Kidney (tissue), 14 donors: Measurements from ENCODE around the gene RAD50. TPM values are rescaled to one million over a fixed set of nuclear protein-coding genes. Genes with fewer than 3 reads are reported as not detected.

Experiments
- DNase-seq, 5 donors: peaks; one replicate each; pipeline ENCODE4 v3.0.0-alpha.2; 2013 to 2020
- FAIRE-seq: peaks from 2 replicates; lab custom pipeline; 2012; peaks lifted over from hg19 to GRCh38; lab: Jason Lieb, UNC
- H3K27ac ChIP-seq, 2 donors: one replicate each; pipeline ENCODE4 v1.7.0; 2013; ENCODE audit warnings: low read depth in 2 of 2, low read length in 2 of 2, inconsistent platforms in 1 of 2
- H3K27me3 ChIP-seq: one replicate; pipeline ENCODE4 v1.7.1; 2013; ENCODE audit warnings: low read length, inconsistent platforms; ENCODE audit not compliant: control insufficient read depth, insufficient read depth
- H3K36me3 ChIP-seq, 3 donors: one replicate each; pipeline versions ENCODE4 v1.7.0 to v1.7.1; 2013; ENCODE audit warnings: low read length in 3 of 3, control low read depth in 1 of 3, inconsistent platforms in 1 of 3; ENCODE audit not compliant: insufficient read depth in 3 of 3, control insufficient read depth in 2 of 3
- H3K4me1 ChIP-seq, 3 donors: one replicate each; pipeline versions ENCODE4 v1.7.0 to v1.7.1; 2013; ENCODE audit warnings: low read length in 3 of 3, inconsistent platforms in 1 of 3, low read depth in 1 of 3; ENCODE audit not compliant: control insufficient read depth in 2 of 3, insufficient read depth in 2 of 3
- H3K4me3 ChIP-seq, 3 donors: one replicate each; pipeline versions ENCODE4 v1.7.0 to v1.8.1; 2013; ENCODE audit warnings: low read length in 3 of 3, control low read depth in 1 of 3, inconsistent platforms in 1 of 3
- H3K9ac ChIP-seq, 3 donors: one replicate each; pipeline versions ENCODE4 v1.7.0 to v1.7.1; 2013; ENCODE audit warnings: low read length in 3 of 3, control low read depth in 1 of 3, inconsistent platforms in 1 of 3
- H3K9me3 ChIP-seq, 3 donors: one replicate each; pipeline versions ENCODE4 v1.7.0 to v1.7.1; 2013; ENCODE audit warnings: low read length in 3 of 3, control low read depth in 1 of 3, inconsistent platforms in 1 of 3; ENCODE audit not compliant: control insufficient read depth in 2 of 3, insufficient read depth in 1 of 3
- CTCF ChIP-seq: IDR thresholded peaks from 3 replicates; pipeline ENCODE4 v1.5.1; 2012; ENCODE audit warnings: mild to moderate bottlenecking, moderate library complexity, borderline replicate concordance; ENCODE audit not compliant: insufficient read depth; ENCODE audit errors: extremely low read depth
- intact Hi-C: fragments of 100-400 bp; cut with DNase I; formaldehyde crosslinking; loops from one replicate; pipeline ENCODE4 v1.11.1; 2022
- polyA plus RNA-seq: library from polyadenylated mRNA; stranded (reverse); fragments of 350-450 nt; fragmentation: Illumina TruSeq; extraction: RNeasy Lipid Tissue Mini Kit (QIAGEN cat#74804); gene quantifications from one replicate; pipeline ENCODE4 v1.2.3, GENCODE V29; 2014; ENCODE audit warnings: low read depth, low replicate concordance; ENCODE audit not compliant: insufficient read depth
- total RNA-seq: library from RNA; stranded (reverse); fragmentation: NEBNext Ultra II Directional; extraction: Animal tissue kit (Norgen Biotek cat#: 25700); gene quantifications from one replicate; pipeline ENCODE4 v1.2.1, GENCODE V29; 2021
- donor health status: control.
- donor health status: control.
- donor health status: control.
- donor health status: control.
- donor health status: control.
- donor health status: DM: yes; HTN: yes; CAD: no.
- donor health status: Normal renal cell carcinoma (clear cell type).

Gene RAD50
- total and polyA plus RNA-seq, 2 donors from 2014 or later: 12.6 to 36.4 TPM

DNA sequence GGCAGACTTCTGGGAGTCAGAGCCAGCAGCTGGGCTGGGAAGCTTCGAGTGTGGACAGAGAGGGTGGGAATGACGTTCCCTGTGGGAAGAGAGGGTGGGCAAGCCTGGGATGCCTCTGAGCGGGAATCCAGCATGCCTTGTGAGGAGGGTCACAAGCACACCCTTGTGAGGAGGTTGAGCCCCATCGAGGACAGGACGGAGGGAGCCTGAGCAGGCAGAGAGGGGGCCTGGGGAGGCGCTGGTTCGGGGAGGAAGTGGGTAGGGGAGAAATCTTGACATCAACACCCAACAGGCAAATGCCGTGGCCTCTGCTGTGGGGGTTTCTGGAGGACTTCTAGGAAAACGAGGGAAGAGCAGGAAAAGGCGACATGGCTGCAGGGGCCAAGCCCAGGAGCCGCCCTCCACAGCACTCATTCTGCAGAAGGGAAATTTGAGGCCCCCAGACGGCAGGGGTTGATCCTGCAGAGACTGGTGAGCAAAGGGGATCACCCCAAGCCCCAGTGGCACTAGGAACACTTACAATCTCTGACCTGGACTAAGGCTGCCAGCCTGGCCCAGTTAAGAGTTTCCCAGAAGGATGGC lies 100.1 kb downstream of the RAD50 start:
- no peaks in the 10 kb centered on the region for H3K9me3 ChIP-seq
- H3K27ac ChIP-seq: no peak overlapping the region
- H3K27me3 ChIP-seq: peaks cover 2% of the 10 kb centered on the region
- no peak for DNase-seq
- no peak for FAIRE-seq
- peak overlapping the region in 1 of 3 donors; percentile 29 for H3K4me3 ChIP-seq
- H3K4me1 ChIP-seq: peaks cover 0 to 2% (median 0%) of the 10 kb centered on the region in 3 donors
- H3K36me3 ChIP-seq: no peaks in the 10 kb centered on the region
- TF ChIP-seq CTCF: no peak
- no peak overlapping the region for H3K9ac ChIP-seq
- intact Hi-C loops: no loop called here

GRCh38 chr5:132657676-132658380 lies 101.1 kb downstream of the RAD50 start, which contains the start of gene IL13:
Gene IL13 (plus strand): TSS chr5:132658173. CDS start chr5:132658187, 14 bp downstream.
- intact Hi-C loops: no loop called here

GRCh38 chr5:132658381-132659302 lies 101.9 kb downstream of the RAD50 start:
- FAIRE-seq (no peak), DNase-seq (no peak)
- H3K27me3 ChIP-seq: peaks cover 2% of the 10 kb centered on the region
- no peak overlapping the region for H3K4me3 ChIP-seq
- intact Hi-C loops: no loop called here
- no peaks in the 10 kb centered on the region for H3K36me3 ChIP-seq
- no peaks in the 10 kb centered on the region for H3K9me3 ChIP-seq
- H3K4me1 ChIP-seq: peaks cover 0 to 2% (median 0%) of the 10 kb centered on the region in 3 donors
- no peak overlapping the region for H3K27ac ChIP-seq
- no peak for TF ChIP-seq CTCF
- no peak overlapping the region for H3K9ac ChIP-seq

More at GRCh38 chr5:132657676-132658380, 101.1 kb downstream of the RAD50 start, which contains the start of gene IL13:
- Histone ChIP-seq H3K9ac (no peak within 1 kb of the TSS), H3K4me1 (peaks cover 0 to 2% (median 0%) of the 10 kb centered on the region in 3 donors), H3K27me3 (peaks cover 2% of the 10 kb centered on the region), H3K27ac (no peak within 1 kb of the TSS), H3K36me3 (no peaks in the 10 kb centered on the region), H3K9me3 (no peaks in the 10 kb centered on the region), H3K4me3 (no peak within 1 kb of the TSS)
- FAIRE-seq: no peak
- TF ChIP-seq CTCF: no peak
- no peak for DNase-seq
